ENCODE results near the gene SLC25A28.

DNA sequence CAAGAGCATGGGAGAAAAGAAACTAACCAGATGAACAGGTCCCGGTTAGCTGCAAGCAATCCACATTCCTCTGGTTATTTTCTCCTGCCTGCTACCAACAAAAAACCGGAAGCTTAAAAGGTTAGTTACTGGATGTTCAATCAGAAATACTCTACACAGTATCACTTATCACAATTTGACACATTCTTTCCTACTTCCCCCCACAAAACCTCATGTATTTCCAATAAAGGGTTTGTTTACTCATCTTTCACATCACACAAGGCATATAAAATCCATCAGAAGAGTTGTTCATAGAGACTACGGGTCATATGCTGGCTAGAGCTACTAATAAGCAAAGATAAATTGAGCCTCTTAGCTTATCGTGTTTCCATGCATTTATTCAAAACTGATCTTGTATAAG is 4.8 kb downstream of the SLC25A28 start:
- TF ChIP-seq GATA2 (IDR thresholded peaks at IDR 0.05; ENCODE audit: low read depth, low read length) (no peak), GATA3 (IDR thresholded peaks at IDR 0.05; ENCODE audit: low read depth, low read length) (no peak)
